Upper lobe of left lung (tissue), 4 donors: ENCODE data around the gene AHCYL2.

ENCODE experiments used
- POLR2AphosphoS5 ChIP-seq, 2 donors: sonication (generic); formaldehyde crosslinking; IDR thresholded peaks; one replicate each; pipeline ENCODE4 v1.5.1; 2017; ENCODE audit warnings: antibody characterized with exemption in 2 of 2
- TF ChIP-seq, protein P1 (sequence below), 6 experiments: fragments of 450-650 bp in 4 of 6; fragments of 200-600 bp in 2 of 6; sonication (generic) in 2 of 6; IDR thresholded peaks; one replicate each; pipeline ENCODE4 v1.5.1; 2016 to 2019; ENCODE audit warnings: antibody characterized with exemption in 6 of 6

DNA sequence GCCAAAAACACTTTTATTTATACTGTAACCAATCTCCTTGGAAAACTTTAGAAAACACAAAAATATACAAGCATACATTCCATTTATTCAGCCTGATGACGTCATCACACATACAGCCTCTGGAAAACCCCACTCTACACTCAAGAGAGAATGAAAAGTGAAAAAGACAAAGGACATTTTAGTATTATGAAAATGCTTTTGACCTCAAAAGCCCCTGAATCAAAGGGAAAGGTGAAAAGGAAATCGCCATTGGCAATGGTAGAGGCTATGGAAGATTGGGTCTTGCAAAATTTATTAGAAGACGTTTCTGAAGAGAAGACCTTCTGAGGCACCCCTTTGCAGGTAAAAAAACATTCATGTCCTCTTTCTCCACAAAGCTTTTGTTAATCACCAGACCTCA is 126.5 kb downstream of the AHCYL2 start:
- TF ChIP-seq POLR2AphosphoS5 (IDR thresholded peaks at IDR 0.05) = no peak
- TF ChIP-seq, protein P1, sequence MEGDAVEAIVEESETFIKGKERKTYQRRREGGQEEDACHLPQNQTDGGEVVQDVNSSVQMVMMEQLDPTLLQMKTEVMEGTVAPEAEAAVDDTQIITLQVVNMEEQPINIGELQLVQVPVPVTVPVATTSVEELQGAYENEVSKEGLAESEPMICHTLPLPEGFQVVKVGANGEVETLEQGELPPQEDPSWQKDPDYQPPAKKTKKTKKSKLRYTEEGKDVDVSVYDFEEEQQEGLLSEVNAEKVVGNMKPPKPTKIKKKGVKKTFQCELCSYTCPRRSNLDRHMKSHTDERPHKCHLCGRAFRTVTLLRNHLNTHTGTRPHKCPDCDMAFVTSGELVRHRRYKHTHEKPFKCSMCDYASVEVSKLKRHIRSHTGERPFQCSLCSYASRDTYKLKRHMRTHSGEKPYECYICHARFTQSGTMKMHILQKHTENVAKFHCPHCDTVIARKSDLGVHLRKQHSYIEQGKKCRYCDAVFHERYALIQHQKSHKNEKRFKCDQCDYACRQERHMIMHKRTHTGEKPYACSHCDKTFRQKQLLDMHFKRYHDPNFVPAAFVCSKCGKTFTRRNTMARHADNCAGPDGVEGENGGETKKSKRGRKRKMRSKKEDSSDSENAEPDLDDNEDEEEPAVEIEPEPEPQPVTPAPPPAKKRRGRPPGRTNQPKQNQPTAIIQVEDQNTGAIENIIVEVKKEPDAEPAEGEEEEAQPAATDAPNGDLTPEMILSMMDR (IDR thresholded peaks at IDR 0.05) = no peak
